ENCODE results near the gene SNHG17. TPM values are rescaled to one million over a fixed set of nuclear protein-coding genes. Genes with fewer than 3 reads are reported as not detected.
A peak's percentile ranks its signal among the peaks of the same experiment; 100 is the strongest.

The SNHG17 gene
- total and polyA plus RNA-seq, 9 of the 15 experiments (the other 6 are each of a cell fraction or from before 2014, with no cell fraction given) = 29.8 to 106 (median 57.7) TPM

DNA sequence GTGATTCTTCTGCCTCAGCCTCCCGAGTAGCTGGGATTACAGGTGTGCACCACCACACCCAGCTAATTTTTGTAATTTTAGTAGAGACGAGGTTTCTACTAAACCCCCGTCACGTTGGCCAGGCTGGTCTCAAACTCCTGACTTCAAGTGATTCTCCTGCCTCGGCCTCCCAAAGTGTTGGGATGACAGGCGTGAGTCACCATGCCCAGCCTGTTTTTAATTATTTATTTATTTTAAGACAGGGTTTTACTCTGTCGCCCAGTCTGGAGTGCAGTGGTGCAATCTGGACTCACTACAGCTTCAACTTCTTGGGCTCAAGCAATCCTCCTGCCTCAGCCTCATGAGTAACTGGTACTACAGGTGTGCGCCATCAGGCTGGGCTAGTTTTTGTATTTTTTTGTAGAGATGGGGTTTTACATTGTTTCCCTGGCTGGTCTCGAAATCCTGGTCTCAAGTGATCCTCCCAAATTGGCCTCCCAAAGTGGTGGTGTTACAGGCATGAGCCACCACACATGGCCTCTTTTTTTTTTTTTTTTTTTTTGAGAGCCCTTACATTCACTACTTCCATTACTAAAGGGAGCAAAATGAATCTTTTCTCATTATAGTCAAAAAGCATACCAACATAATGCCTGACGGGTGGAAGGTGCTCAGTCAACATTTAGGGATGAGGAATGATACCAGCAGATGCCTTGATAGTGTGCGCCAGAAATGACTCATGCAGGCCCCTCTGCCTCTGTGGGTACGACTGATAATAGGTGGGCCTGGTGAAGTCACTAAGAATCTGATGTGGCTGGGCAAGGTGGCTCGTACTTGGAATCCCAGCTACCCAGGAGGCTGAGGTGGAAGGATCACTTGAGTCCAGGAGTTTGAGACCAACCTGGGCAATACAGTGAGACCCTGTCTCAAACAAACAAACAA lies 19.7 kb upstream of the SNHG17 start (continued):
- TF ChIP-seq, protein P1, sequence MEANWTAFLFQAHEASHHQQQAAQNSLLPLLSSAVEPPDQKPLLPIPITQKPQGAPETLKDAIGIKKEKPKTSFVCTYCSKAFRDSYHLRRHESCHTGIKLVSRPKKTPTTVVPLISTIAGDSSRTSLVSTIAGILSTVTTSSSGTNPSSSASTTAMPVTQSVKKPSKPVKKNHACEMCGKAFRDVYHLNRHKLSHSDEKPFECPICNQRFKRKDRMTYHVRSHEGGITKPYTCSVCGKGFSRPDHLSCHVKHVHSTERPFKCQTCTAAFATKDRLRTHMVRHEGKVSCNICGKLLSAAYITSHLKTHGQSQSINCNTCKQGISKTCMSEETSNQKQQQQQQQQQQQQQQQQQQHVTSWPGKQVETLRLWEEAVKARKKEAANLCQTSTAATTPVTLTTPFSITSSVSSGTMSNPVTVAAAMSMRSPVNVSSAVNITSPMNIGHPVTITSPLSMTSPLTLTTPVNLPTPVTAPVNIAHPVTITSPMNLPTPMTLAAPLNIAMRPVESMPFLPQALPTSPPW (CRISPR knock-in tag; IDR thresholded peaks at IDR 0.05) = no peak
- TF ChIP-seq FOSL1 (tag; conservative IDR thresholded peaks at IDR 0.05) (peak; percentile 59; the same call in 1 of the 2 replicates), ZBTB8A (IDR thresholded peaks at IDR 0.05; ENCODE audit: partially characterized antibody) (no peak), PHTF2 (CRISPR knock-in tag; IDR thresholded peaks at IDR 0.05) (no peak), E2F3 (CRISPR knock-in tag; IDR thresholded peaks at IDR 0.05) (no peak), FOS (IDR thresholded peaks at IDR 0.05; ENCODE audit: extremely low read depth, insufficient read length) (peak; percentile 14), SMARCE1 (IDR thresholded peaks at IDR 0.05) (peak; percentile 63), CBFA2T2 (conservative IDR thresholded peaks at IDR 0.05) (0 out of 2 replicates have a peak, but pooled peaks have one; percentile 11), HNRNPH1 (optimal IDR thresholded peaks at IDR 0.05; ENCODE audit: low read depth, low read length) (no peak), RCOR1 (IDR thresholded peaks at IDR 0.05; ENCODE audit: borderline replicate concordance in 1 of 2, low read depth in 2 of 2, low read length in 2 of 2) (peak in 1 of 2 experiments; percentile 61; a peak in 1 of 4 replicates), CBX8 (IDR thresholded peaks at IDR 0.05; ENCODE audit: borderline replicate concordance, extremely low read depth, low read depth, low read length, poor library complexity, severe bottlenecking) (no peak), LEF1 (IDR thresholded peaks at IDR 0.05) (no peak), DPF2 (IDR thresholded peaks at IDR 0.05) (peak; percentile 59; the same call in 1 of the 2 replicates)
- TF ChIP-seq, protein P2, sequence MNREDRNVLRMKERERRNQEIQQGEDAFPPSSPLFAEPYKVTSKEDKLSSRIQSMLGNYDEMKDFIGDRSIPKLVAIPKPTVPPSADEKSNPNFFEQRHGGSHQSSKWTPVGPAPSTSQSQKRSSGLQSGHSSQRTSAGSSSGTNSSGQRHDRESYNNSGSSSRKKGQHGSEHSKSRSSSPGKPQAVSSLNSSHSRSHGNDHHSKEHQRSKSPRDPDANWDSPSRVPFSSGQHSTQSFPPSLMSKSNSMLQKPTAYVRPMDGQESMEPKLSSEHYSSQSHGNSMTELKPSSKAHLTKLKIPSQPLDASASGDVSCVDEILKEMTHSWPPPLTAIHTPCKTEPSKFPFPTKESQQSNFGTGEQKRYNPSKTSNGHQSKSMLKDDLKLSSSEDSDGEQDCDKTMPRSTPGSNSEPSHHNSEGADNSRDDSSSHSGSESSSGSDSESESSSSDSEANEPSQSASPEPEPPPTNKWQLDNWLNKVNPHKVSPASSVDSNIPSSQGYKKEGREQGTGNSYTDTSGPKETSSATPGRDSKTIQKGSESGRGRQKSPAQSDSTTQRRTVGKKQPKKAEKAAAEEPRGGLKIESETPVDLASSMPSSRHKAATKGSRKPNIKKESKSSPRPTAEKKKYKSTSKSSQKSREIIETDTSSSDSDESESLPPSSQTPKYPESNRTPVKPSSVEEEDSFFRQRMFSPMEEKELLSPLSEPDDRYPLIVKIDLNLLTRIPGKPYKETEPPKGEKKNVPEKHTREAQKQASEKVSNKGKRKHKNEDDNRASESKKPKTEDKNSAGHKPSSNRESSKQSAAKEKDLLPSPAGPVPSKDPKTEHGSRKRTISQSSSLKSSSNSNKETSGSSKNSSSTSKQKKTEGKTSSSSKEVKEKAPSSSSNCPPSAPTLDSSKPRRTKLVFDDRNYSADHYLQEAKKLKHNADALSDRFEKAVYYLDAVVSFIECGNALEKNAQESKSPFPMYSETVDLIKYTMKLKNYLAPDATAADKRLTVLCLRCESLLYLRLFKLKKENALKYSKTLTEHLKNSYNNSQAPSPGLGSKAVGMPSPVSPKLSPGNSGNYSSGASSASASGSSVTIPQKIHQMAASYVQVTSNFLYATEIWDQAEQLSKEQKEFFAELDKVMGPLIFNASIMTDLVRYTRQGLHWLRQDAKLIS (CRISPR knock-in tag; IDR thresholded peaks at IDR 0.05) = no peak
- TF ChIP-seq, protein P3, sequence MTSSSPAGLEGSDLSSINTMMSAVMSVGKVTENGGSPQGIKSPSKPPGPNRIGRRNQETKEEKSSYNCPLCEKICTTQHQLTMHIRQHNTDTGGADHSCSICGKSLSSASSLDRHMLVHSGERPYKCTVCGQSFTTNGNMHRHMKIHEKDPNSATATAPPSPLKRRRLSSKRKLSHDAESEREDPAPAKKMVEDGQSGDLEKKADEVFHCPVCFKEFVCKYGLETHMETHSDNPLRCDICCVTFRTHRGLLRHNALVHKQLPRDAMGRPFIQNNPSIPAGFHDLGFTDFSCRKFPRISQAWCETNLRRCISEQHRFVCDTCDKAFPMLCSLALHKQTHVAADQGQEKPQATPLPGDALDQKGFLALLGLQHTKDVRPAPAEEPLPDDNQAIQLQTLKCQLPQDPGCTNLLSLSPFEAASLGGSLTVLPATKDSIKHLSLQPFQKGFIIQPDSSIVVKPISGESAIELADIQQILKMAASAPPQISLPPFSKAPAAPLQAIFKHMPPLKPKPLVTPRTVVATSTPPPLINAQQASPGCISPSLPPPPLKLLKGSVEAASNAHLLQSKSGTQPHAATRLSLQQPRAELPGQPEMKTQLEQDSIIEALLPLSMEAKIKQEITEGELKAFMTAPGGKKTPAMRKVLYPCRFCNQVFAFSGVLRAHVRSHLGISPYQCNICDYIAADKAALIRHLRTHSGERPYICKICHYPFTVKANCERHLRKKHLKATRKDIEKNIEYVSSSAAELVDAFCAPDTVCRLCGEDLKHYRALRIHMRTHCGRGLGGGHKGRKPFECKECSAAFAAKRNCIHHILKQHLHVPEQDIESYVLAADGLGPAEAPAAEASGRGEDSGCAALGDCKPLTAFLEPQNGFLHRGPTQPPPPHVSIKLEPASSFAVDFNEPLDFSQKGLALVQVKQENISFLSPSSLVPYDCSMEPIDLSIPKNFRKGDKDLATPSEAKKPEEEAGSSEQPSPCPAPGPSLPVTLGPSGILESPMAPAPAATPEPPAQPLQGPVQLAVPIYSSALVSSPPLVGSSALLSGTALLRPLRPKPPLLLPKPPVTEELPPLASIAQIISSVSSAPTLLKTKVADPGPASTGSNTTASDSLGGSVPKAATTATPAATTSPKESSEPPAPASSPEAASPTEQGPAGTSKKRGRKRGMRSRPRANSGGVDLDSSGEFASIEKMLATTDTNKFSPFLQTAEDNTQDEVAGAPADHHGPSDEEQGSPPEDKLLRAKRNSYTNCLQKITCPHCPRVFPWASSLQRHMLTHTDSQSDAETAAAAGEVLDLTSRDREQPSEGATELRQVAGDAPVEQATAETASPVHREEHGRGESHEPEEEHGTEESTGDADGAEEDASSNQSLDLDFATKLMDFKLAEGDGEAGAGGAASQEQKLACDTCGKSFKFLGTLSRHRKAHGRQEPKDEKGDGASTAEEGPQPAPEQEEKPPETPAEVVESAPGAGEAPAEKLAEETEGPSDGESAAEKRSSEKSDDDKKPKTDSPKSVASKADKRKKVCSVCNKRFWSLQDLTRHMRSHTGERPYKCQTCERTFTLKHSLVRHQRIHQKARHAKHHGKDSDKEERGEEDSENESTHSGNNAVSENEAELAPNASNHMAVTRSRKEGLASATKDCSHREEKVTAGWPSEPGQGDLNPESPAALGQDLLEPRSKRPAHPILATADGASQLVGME (CRISPR knock-in tag; IDR thresholded peaks at IDR 0.05) = no peak

Measured in K562 (cell line).